Ascending aorta (tissue), 2 donors: ENCODE results near the gene DNASE2. TPM values are rescaled to one million over a fixed set of nuclear protein-coding genes. Genes with fewer than 3 reads are reported as not detected.

ENCODE experiments used
- DNase-seq, 2 donors: peaks; one replicate each; pipeline ENCODE4 v3.0.0-alpha.2; 2019; ENCODE audit warnings: low spot score in 2 of 2
- H3K27ac ChIP-seq, 2 donors: fragments of 200-600 bp; sonication (generic); one replicate each; pipeline ENCODE4 v1.5.1; 2016 to 2017; ENCODE audit warnings: mild to moderate bottlenecking in 1 of 2
- H3K27me3 ChIP-seq: fragments of 200-600 bp; sonication (generic); one replicate; pipeline ENCODE4 v1.5.1; 2017
- H3K36me3 ChIP-seq, 2 donors: fragments of 200-600 bp; sonication (generic); one replicate each; pipeline ENCODE4 v1.5.1; 2016
- H3K4me1 ChIP-seq, 2 donors: fragments of 200-600 bp; sonication (generic); one replicate each; pipeline ENCODE4 v1.5.1; 2016 to 2017; ENCODE audit warnings: mild to moderate bottlenecking in 1 of 2
- H3K4me3 ChIP-seq, 2 donors: fragments of 200-600 bp; sonication (generic); one replicate each; pipeline ENCODE4 v1.5.1; 2016 to 2017; ENCODE audit warnings: mild to moderate bottlenecking in 1 of 2
- H3K9me3 ChIP-seq, 2 donors: fragments of 200-600 bp; sonication (generic); one replicate each; pipeline ENCODE4 v1.5.1; 2016
- CTCF ChIP-seq, 3 experiments: fragments of 200-600 bp in 2 of 3; fragments of 450-650 bp in 1 of 3; sonication (generic) in 2 of 3; IDR thresholded peaks; one replicate each; pipeline ENCODE4 v1.5.1; 2016 to 2019; ENCODE audit warnings: antibody characterized with exemption in 3 of 3, mild to moderate bottlenecking in 1 of 3, moderate library complexity in 1 of 3
- intact Hi-C: fragments of 100-400 bp; cut with DNase I; formaldehyde crosslinking; loops from one replicate; pipeline ENCODE4 v1.15.1; 2023
- total RNA-seq: library from RNA; depleted of rRNA; stranded (reverse); fragments of >200 nt; gene quantifications from one replicate; pipeline ENCODE4 v1.1.0, GENCODE V29; 2016

DNASE2 gene, protein sequence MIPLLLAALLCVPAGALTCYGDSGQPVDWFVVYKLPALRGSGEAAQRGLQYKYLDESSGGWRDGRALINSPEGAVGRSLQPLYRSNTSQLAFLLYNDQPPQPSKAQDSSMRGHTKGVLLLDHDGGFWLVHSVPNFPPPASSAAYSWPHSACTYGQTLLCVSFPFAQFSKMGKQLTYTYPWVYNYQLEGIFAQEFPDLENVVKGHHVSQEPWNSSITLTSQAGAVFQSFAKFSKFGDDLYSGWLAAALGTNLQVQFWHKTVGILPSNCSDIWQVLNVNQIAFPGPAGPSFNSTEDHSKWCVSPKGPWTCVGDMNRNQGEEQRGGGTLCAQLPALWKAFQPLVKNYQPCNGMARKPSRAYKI
- total RNA-seq = 76.8 TPM

- H3K4me3 ChIP-seq = peak within 1 kb of the TSS; percentile 61 to 74
- H3K9me3 ChIP-seq = no peaks in the 10 kb centered on the region
- peaks cover 12 to 23% of the 10 kb centered on the region in 2 donors for H3K36me3 ChIP-seq
- H3K27ac ChIP-seq = peak within 1 kb of the TSS; percentile 76 to 92
- DNase-seq = peak; percentile 91 to 98
- no peak for TF ChIP-seq CTCF (IDR thresholded peaks at IDR 0.05)
- H3K4me1 ChIP-seq = peaks cover 3 to 18% of the 10 kb centered on the region in 2 donors
- H3K27me3 ChIP-seq = peaks cover 13% of the 10 kb centered on the region
- intact Hi-C loops = loop anchor here (2.0 kb wide), 1 partner anchor 34 kb away; no protein-coding TSS in a partner anchor
Measured at GRCh38 chr19:12881172-12881808, at the start of gene DNASE2. Gene DNASE2 (minus strand): TSS chr19:12881449. CDS start chr19:12881375, 74 bp downstream.

DNA sequence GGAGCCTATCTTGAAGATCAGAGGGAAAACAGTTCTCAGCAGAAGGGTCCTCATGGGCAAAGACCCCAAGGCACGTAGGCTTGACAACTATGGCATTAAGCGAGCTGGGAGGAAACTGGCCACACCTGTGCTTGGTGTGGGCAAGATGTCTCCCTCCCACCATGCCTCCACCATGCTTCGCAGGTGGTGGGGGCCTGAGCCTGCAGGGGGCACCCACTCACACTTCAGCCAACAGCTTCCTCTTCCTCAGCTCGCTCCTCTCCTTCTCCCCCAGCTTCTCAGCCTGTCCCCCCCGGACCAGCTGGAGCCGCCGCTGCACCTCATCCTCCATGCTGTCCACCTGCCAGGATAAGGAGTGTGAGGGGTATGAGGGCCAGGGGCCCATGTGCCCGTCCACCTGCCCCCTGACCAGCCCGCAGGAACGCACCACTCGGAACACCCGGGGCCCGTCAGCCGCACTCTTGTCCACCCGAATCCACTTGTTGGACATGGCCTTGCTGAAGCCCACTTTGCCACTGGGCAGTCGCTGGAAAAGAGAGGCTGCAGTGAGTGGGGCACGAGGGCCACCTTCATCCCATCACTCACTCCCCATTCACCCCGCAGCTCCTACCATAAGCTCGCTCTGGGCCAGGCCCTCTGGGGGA is 48.9 kb upstream of the DNASE2 start:
- Histone ChIP-seq H3K27ac (no peak overlapping the region), H3K4me3 (no peak overlapping the region), H3K36me3 (peaks cover 49 to 55% of the 10 kb centered on the region in 2 donors), H3K27me3 (no peaks in the 10 kb centered on the region), H3K4me1 (peaks cover 0 to 11% of the 10 kb centered on the region in 2 donors), H3K9me3 (no peaks in the 10 kb centered on the region)
- DNase-seq = no peak
- TF ChIP-seq CTCF (IDR thresholded peaks at IDR 0.05) = no peak
- intact Hi-C loops = loop anchor here (10.0 kb wide), 1 partner anchor 1075 kb away; the partner anchor contains the start of gene RFX1

DNA sequence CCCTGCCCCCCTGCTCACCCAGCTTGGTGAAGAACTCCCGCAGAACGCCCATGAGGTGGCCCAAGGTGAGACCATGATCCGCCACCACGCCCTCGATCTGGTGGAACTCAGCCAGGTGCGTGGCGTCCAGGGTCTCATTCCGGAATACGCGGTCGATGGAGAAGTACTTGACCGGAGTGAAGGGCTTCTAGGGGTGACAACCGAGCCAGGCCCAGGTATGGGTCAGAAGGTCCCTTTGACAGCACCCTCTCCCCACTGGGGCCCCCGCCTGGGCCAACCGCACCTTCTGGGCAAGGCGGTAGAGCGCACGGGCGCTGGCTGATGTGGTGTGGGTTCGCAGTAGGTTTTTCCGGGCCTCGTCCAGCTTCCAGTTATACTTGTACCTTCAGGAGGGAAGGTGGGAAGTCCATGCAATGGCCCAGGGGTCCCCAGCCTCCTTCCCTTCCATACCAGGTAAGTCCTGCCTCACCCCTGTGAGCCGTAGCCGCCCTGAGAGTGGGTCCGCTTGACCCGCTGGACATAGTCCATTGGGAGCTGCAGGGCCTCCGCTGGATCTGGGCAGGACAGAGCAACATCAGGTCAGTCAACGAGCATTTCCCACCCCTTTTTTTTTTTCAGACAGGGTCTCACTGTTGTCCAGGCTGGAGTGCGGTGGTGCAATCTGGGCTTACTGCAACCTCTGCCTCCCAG is 43.5 kb upstream of the DNASE2 start:
- H3K4me3 ChIP-seq = no peak overlapping the region
- H3K4me1 ChIP-seq = no peaks in the 10 kb centered on the region
- no peak for DNase-seq
- TF ChIP-seq CTCF (IDR thresholded peaks at IDR 0.05) = no peak
- H3K36me3 ChIP-seq = peaks cover 71 to 74% of the 10 kb centered on the region in 2 donors
- no peaks in the 10 kb centered on the region for H3K27me3 ChIP-seq
- intact Hi-C loops = no loop called here
- no peaks in the 10 kb centered on the region for H3K9me3 ChIP-seq
- no peak overlapping the region for H3K27ac ChIP-seq

DNA sequence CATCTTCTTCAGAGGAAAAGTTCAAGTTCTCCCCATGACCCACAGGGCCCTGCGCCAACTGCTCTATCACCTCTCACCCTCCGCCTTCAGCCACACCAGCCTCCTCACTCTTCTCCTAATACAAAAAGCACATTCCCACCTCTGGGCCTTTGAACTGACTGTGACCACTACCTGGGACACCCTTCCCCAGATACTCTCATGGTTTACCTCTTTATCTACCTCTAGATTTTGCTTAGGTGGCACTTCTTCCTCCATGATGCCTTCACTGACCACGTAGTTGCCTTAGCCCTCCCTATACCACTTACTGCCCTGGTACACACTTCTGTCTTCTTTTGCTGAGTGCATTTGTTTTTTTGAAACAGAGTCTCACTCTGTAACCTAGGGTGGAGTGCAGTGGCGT is 41.7 kb upstream of the DNASE2 start:
- Histone ChIP-seq H3K27me3 (no peaks in the 10 kb centered on the region), H3K9me3 (no peaks in the 10 kb centered on the region), H3K4me1 (peaks cover 0 to 3% of the 10 kb centered on the region in 2 donors), H3K27ac (no peak overlapping the region), H3K4me3 (no peak overlapping the region), H3K36me3 (peaks cover 56 to 57% of the 10 kb centered on the region in 2 donors)
- intact Hi-C loops = no loop called here
- TF ChIP-seq CTCF (IDR thresholded peaks at IDR 0.05) = no peak
- DNase-seq = no peak

DNA sequence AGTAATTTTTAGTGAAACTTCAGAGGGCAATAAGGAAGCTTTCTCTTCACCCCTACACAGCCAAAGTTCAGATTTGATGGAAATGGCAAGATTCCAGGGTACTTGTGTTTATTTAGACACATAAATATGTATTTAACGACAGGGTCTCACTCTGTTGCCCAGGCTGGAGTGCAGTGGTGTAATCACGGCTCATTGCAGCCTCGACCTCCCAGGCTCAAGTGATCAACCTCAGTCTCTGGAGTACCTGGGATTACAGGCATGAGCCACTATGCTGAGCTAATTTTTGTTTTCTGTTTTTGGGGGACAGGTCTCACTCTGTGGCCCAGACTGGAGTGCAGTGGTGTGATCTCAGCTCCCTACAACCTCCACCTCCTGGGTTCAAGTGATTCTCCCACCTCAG is 39.8 kb upstream of the DNASE2 start:
- intact Hi-C loops = no loop called here
- no peak for DNase-seq
- TF ChIP-seq CTCF (IDR thresholded peaks at IDR 0.05) = no peak
- H3K9me3 ChIP-seq = no peaks in the 10 kb centered on the region
- no peak overlapping the region for H3K4me3 ChIP-seq
- peaks cover 0 to 3% of the 10 kb centered on the region in 2 donors for H3K4me1 ChIP-seq
- peaks cover 39 to 40% of the 10 kb centered on the region in 2 donors for H3K36me3 ChIP-seq
- no peak overlapping the region for H3K27ac ChIP-seq
- no peaks in the 10 kb centered on the region for H3K27me3 ChIP-seq
